A549 (cell line): ENCODE data around the gene TRIM24. TPM values are rescaled to one million over a fixed set of nuclear protein-coding genes. Genes with fewer than 3 reads are reported as not detected.

Experiments
- ATAC-seq, 2 experiments: fragments of 200-7000 bp in 1 of 2; fragments of >200 bp in 1 of 2; cut with Nextera tagmentation in 1 of 2; cut with Tn5 transposase in 1 of 2; 3 replicates each; pipeline versions ENCODE4 v1.8.0 to v1.9.1; 2018 to 2020; ENCODE audit warnings: mild to moderate bottlenecking in 1 of 2, moderate library complexity in 1 of 2
- CTCF ChIA-PET: fragments of 300-600 bp; sonication (Branson Sonifier 250); formaldehyde crosslinking; extraction: SDS; loops from one replicate; lab custom pipeline; 2021; ENCODE audit warnings: antibody characterized with exemption, inconsistent platforms; lab: Yijun Ruan, JAX
- POLR2A ChIA-PET: fragments of 350-600 bp; formaldehyde crosslinking; extraction: SDS; loops from one replicate; lab custom pipeline; 2021; ENCODE audit warnings: antibody characterized with exemption, inconsistent platforms; lab: Yijun Ruan, JAX
- DNase-seq, 2 experiments: peaks; one replicate each; pipeline versions ENCODE4 v3.0.0 to v3.0.0-alpha.2; 2011 to 2016; ENCODE audit warnings: low read depth in 1 of 2, low spot score in 1 of 2
- FAIRE-seq: peaks from 2 replicates; lab custom pipeline; 2011; peaks lifted over from hg19 to GRCh38; lab: Jason Lieb, UNC
- H3K27ac ChIP-seq, 2 experiments: fragments of >200 bp; sonication (Bioruptor Twin); formaldehyde crosslinking; 3 replicates each; pipeline ENCODE4 v1.5.1; 2016 to 2017
- H3K4me1 ChIP-seq: fragments of >200 bp; sonication (Bioruptor Twin); formaldehyde crosslinking; 3 replicates; pipeline ENCODE4 v1.6.1; 2016
- H3K4me2 ChIP-seq: fragments of >200 bp; sonication (Bioruptor Twin); formaldehyde crosslinking; 3 replicates; pipeline ENCODE4 v1.6.1; 2016
- H3K4me3 ChIP-seq: fragments of >200 bp; sonication (Bioruptor Twin); formaldehyde crosslinking; 3 replicates; pipeline ENCODE4 v1.5.1; 2016
- H3K9me3 ChIP-seq: fragments of >200 bp; sonication (Bioruptor Twin); formaldehyde crosslinking; 3 replicates; pipeline ENCODE4 v1.6.1; 2016
- CBX8 ChIP-seq: fragments of 200-600 bp; sonication (generic); IDR thresholded peaks from 2 replicates; pipeline ENCODE4 v1.6.1; 2016
- CEBPB ChIP-seq, 2 experiments: fragments of >200 bp in 1 of 2; sonication (Bioruptor Twin) in 1 of 2; formaldehyde crosslinking in 1 of 2; IDR thresholded peaks; 2 replicates each; pipeline ENCODE4 v1.6.1; 2012 to 2016
- CHD2 ChIP-seq: fragments of 150-350 bp; IDR thresholded peaks from 2 replicates; pipeline ENCODE4 v1.6.1; 2014; ENCODE audit warnings: low read length; ENCODE audit not compliant: partially characterized antibody
- FOSL2 ChIP-seq, 2 experiments: fragments of 450-650 bp in 1 of 2; fragments of >200 bp in 1 of 2; sonication (Bioruptor Twin) in 1 of 2; formaldehyde crosslinking; IDR thresholded peaks; 2 replicates each; pipeline versions ENCODE4 v1.5.0 to v1.6.1; 2016 to 2020; ENCODE audit warnings: mild to moderate bottlenecking in 1 of 2, moderate library complexity in 1 of 2
- GATA3 ChIP-seq: IDR thresholded peaks from 2 replicates; pipeline ENCODE4 v1.6.1; 2012; ENCODE audit warnings: borderline replicate concordance
- HOXB13 ChIP-seq: fragments of 250-450 bp; sonication (Bioruptor Pico); IDR thresholded peaks from 2 replicates; pipeline ENCODE4 v1.5.0; 2020; ENCODE audit warnings: low read depth, mild to moderate bottlenecking, moderate library complexity
- HOXB5 ChIP-seq: fragments of 250-450 bp; sonication (Bioruptor Pico); IDR thresholded peaks from 2 replicates; pipeline ENCODE4 v1.5.0; 2020; ENCODE audit warnings: mild to moderate bottlenecking, moderate library complexity
- JUN ChIP-seq, 2 experiments: fragments of >200 bp; sonication (Bioruptor Twin); formaldehyde crosslinking; IDR thresholded peaks; 2 replicates in 1 of 2; 3 replicates in 1 of 2; pipeline ENCODE4 v1.6.1; 2016 to 2017
- JUNB ChIP-seq: fragments of >200 bp; sonication (Bioruptor Twin); formaldehyde crosslinking; IDR thresholded peaks from 2 replicates; pipeline ENCODE4 v1.6.1; 2016
- KDM1A ChIP-seq: fragments of 200-600 bp; sonication (generic); IDR thresholded peaks from 2 replicates; pipeline ENCODE4 v1.6.1; 2016; ENCODE audit warnings: low read depth, mild to moderate bottlenecking
- PHF8 ChIP-seq: fragments of 200-600 bp; sonication (generic); IDR thresholded peaks from 2 replicates; pipeline ENCODE4 v1.6.1; 2016; ENCODE audit warnings: low read depth, mild to moderate bottlenecking, antibody characterized with exemption, moderate library complexity, borderline replicate concordance
- POLR2AphosphoS2 ChIP-seq: conservative IDR thresholded peaks from 2 replicates; pipeline ENCODE4 v1.6.1; 2012; ENCODE audit warnings: low read length, improper control_type of control experiment, inconsistent platforms
- RCOR1 ChIP-seq: fragments of 150-350 bp; IDR thresholded peaks from 2 replicates; pipeline ENCODE4 v1.6.1; 2014; ENCODE audit warnings: antibody characterized with exemption, low read length, low read depth
- RFX5 ChIP-seq: fragments of 450-650 bp; IDR thresholded peaks from 2 replicates; pipeline ENCODE4 v1.7.1; 2014; ENCODE audit warnings: antibody characterized with exemption, mild to moderate bottlenecking, moderate library complexity
- SREBF2 ChIP-seq: fragments of 450-650 bp; IDR thresholded peaks from 2 replicates; pipeline ENCODE4 v1.6.1; 2014; ENCODE audit warnings: mild to moderate bottlenecking, moderate library complexity
- TFCP2L1 ChIP-seq: fragments of 250-450 bp; sonication (Bioruptor Pico); IDR thresholded peaks from 2 replicates; pipeline ENCODE4 v1.5.0; 2021; ENCODE audit warnings: mild to moderate bottlenecking
- ZFP36 ChIP-seq: fragments of 450-650 bp; IDR thresholded peaks from 2 replicates; pipeline ENCODE4 v1.6.1; 2014; ENCODE audit warnings: borderline replicate concordance; ENCODE audit not compliant: partially characterized antibody
- ZSCAN20 ChIP-seq: fragments of 250-450 bp; sonication (Bioruptor Pico); IDR thresholded peaks from 2 replicates; pipeline ENCODE4 v1.8.0; 2022; ENCODE audit warnings: mild to moderate bottlenecking, moderate library complexity
- WGBS: methylation state at CpG from one replicate; pipeline ENCODE4 v1.1.6; 2017; ENCODE audit errors: missing lambda C conversion rate; 5-methylcytosine and 5-hydroxymethylcytosine counted together
- polyA plus RNA-seq, 4 experiments: library from polyadenylated mRNA; depleted of rRNA in 3 of 4; stranded (reverse); fragments of >200 nt; fragmentation: RNase III in 1 of 4; extraction: RNeasy Plus Mini Kit Qiagen cat#74134 plus additional on column Dnase treatment in 1 of 4; gene quantifications; 2 replicates in 3 of 4; 3 replicates in 1 of 4; pipeline ENCODE4 v1.2.3, GENCODE V29; 2011 to 2017
- TF ChIP-seq, protein P1 (sequence below): IDR thresholded peaks from 2 replicates; pipeline ENCODE4 v1.6.1; 2012
- TF ChIP-seq, protein P2 (sequence below): fragments of 450-650 bp; IDR thresholded peaks from 2 replicates; pipeline ENCODE4 v1.6.1; 2014; ENCODE audit warnings: antibody characterized with exemption
- TF ChIP-seq, protein P3 (sequence below): fragments of 200-600 bp; sonication (generic); IDR thresholded peaks from 2 replicates; pipeline ENCODE4 v1.6.1; 2016; ENCODE audit warnings: antibody characterized with exemption, mild to moderate bottlenecking, moderate library complexity
- TF ChIP-seq, protein P4 (sequence below): fragments of >200 bp; sonication (Bioruptor Twin); formaldehyde crosslinking; IDR thresholded peaks from 3 replicates; pipeline ENCODE4 v1.6.1; 2016

TRIM24 gene
- polyA plus RNA-seq, 2 of the 4 experiments (the other 2 are of a cell fraction) = 8.3 to 11.6 TPM

DNA sequence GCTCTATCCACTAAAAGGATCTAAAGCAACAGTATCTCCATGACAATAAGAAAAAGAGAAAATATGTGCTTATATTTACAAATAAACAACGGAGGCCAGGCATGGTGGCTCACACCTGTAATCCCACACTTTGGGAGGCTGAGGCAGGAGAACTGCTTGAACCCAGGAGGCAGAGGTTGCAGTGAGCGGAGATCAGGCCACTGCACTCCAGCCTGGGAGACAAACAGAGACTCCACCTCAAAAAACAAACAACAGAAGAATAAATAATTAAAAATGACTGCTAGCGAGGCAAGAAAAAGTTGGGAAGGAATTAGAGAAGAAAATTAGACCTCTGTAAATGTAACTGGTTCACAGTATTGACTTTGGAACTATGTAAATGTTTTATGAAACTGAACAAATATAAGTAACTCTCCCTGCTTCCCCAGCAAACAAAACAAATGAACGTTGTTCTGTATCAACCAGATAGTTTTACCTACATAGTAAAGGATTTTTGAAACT lies 17.1 kb downstream of the TRIM24 start:
- peak in 1 of 2 experiments; percentile 60; a peak in 3 of 6 replicates for ATAC-seq
- DNase-seq = no peak
- Histone ChIP-seq H3K4me1 (peaks cover 20% of the 10 kb centered on the region; the same call in 2 of the 3 replicates), H3K4me2 (peak overlapping the region; percentile 46), H3K9me3 (no peaks in the 10 kb centered on the region), H3K27ac (no peak overlapping the region), H3K4me3 (no peak overlapping the region)
- POLR2A ChIA-PET = no interaction called here
- CTCF ChIA-PET = no interaction called here
- WGBS = 13% methylated on average over 4 of the region's 4 CpGs
- no peak for TF ChIP-seq GATA3
- no peak for FAIRE-seq

DNA sequence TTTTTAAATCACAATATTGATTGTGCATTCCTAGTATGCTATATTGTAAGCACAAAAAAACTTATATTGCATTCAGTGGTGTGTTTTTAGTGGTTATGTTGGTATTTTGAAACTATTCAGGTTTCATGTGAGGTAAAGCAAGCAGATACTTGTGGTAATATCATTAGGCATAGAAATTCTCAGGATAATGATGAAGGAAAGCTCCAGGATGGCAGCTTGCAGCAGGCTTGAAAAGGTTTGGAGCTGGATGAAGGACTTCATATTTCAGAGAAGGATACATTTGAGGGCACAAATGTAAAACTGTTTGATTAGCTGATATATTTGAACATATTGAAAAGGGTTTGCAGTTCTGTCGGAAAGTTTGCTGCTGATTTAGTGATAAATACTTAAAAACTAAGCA lies 17.5 kb downstream of the TRIM24 start:
- Histone ChIP-seq H3K27ac (no peak overlapping the region), H3K4me3 (no peak overlapping the region), H3K4me2 (peak overlapping the region; percentile 46), H3K9me3 (no peaks in the 10 kb centered on the region), H3K4me1 (peaks cover 20% of the 10 kb centered on the region; the same call in 2 of the 3 replicates)
- TF ChIP-seq ZFP36 = no peak
- no peak for TF ChIP-seq ZSCAN20 (CRISPR knock-in tag)
- TF ChIP-seq TFCP2L1 (CRISPR knock-in tag) = no peak
- no peak for TF ChIP-seq RFX5
- TF ChIP-seq GATA3 = no peak
- TF ChIP-seq HOXB5 = no peak
- FAIRE-seq = no peak
- POLR2A ChIA-PET = no interaction called here
- no peak for ATAC-seq
- 90% methylated on average over 1 of the region's 1 CpG for WGBS
- DNase-seq = no peak
- CTCF ChIA-PET = no interaction called here

DNA sequence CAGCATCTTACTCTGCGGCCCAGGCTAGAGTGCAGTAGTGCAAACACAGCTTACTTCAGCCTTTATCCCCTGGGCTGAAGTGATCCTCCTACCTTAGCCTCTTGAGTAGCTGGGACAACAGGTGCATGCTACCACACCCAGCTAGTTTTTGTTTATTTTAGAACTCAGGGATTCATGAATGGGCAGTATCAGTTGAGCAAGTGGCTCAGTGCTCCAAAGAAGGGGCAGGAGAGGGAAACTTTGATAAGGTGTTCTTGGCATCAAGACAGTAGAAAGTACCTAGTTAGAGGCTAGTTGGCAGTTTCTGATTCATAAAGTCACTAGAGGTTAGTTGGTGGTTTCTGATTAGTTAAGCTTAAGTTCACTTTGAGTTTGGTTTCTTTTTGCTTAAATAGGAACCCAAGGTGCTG lies 18.4 kb downstream of the TRIM24 start:
- ChIA-PET POLR2A (no interaction called here), CTCF (no interaction called here)
- no peak overlapping the region for H3K27ac ChIP-seq
- H3K4me3 ChIP-seq = no peak overlapping the region
- DNase-seq (no peak), FAIRE-seq (no peak), ATAC-seq (no peak; a peak in 1 of 6 replicates)
- no peak overlapping the region; the same call in 2 of the 3 replicates for H3K4me2 ChIP-seq
- 63% methylated on average over 1 of the region's 1 CpG for WGBS
- TF ChIP-seq SREBF2 (no peak), JUN (IDR thresholded peaks at IDR 0.05) (no peak), KDM1A (no peak), CEBPB (IDR thresholded peaks at IDR 0.05) (no peak), CBX8 (no peak), PHF8 (no peak), CHD2 (no peak), JUNB (no peak), HOXB13 (no peak), ZSCAN20 (CRISPR knock-in tag) (no peak), RCOR1 (no peak), POLR2AphosphoS2 (no peak), FOSL2 (IDR thresholded peaks at IDR 0.05) (no peak), FOSL2 (CRISPR knock-in tag; IDR thresholded peaks at IDR 0.05) (no peak)
- TF ChIP-seq, protein P1, sequence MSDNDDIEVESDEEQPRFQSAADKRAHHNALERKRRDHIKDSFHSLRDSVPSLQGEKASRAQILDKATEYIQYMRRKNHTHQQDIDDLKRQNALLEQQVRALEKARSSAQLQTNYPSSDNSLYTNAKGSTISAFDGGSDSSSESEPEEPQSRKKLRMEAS = no peak
- TF ChIP-seq, protein P2, sequence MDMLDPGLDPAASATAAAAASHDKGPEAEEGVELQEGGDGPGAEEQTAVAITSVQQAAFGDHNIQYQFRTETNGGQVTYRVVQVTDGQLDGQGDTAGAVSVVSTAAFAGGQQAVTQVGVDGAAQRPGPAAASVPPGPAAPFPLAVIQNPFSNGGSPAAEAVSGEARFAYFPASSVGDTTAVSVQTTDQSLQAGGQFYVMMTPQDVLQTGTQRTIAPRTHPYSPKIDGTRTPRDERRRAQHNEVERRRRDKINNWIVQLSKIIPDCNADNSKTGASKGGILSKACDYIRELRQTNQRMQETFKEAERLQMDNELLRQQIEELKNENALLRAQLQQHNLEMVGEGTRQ = no peak
- TF ChIP-seq, protein P3, sequence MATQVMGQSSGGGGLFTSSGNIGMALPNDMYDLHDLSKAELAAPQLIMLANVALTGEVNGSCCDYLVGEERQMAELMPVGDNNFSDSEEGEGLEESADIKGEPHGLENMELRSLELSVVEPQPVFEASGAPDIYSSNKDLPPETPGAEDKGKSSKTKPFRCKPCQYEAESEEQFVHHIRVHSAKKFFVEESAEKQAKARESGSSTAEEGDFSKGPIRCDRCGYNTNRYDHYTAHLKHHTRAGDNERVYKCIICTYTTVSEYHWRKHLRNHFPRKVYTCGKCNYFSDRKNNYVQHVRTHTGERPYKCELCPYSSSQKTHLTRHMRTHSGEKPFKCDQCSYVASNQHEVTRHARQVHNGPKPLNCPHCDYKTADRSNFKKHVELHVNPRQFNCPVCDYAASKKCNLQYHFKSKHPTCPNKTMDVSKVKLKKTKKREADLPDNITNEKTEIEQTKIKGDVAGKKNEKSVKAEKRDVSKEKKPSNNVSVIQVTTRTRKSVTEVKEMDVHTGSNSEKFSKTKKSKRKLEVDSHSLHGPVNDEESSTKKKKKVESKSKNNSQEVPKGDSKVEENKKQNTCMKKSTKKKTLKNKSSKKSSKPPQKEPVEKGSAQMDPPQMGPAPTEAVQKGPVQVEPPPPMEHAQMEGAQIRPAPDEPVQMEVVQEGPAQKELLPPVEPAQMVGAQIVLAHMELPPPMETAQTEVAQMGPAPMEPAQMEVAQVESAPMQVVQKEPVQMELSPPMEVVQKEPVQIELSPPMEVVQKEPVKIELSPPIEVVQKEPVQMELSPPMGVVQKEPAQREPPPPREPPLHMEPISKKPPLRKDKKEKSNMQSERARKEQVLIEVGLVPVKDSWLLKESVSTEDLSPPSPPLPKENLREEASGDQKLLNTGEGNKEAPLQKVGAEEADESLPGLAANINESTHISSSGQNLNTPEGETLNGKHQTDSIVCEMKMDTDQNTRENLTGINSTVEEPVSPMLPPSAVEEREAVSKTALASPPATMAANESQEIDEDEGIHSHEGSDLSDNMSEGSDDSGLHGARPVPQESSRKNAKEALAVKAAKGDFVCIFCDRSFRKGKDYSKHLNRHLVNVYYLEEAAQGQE = no peak
- TF ChIP-seq, protein P4, sequence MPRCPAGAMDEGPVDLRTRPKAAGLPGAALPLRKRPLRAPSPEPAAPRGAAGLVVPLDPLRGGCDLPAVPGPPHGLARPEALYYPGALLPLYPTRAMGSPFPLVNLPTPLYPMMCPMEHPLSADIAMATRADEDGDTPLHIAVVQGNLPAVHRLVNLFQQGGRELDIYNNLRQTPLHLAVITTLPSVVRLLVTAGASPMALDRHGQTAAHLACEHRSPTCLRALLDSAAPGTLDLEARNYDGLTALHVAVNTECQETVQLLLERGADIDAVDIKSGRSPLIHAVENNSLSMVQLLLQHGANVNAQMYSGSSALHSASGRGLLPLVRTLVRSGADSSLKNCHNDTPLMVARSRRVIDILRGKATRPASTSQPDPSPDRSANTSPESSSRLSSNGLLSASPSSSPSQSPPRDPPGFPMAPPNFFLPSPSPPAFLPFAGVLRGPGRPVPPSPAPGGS = no peak
- peaks cover 20% of the 10 kb centered on the region; the same call in 2 of the 3 replicates for H3K4me1 ChIP-seq
- H3K9me3 ChIP-seq = no peaks in the 10 kb centered on the region
